Astrocyte of the spinal cord (primary cell): ENCODE measurements around the gene ARHGAP36.

Source experiments
- DNase-seq: peaks from one replicate; pipeline ENCODE4 v3.0.0; 2011; ENCODE audit warnings: low read depth, low spot score
- H3K4me3 ChIP-seq: 2 replicates; pipeline ENCODE4 v1.5.1; 2011; ENCODE audit warnings: low read depth, mild to moderate bottlenecking, low read length, moderate library complexity
- CTCF ChIP-seq: IDR thresholded peaks from 2 replicates; pipeline ENCODE4 v1.5.1; 2012; ENCODE audit warnings: low read depth, mild to moderate bottlenecking, low read length, inconsistent platforms
- in situ Hi-C: cut with HindIII; loops from 2 replicates; pipeline ENCODE4 v1.10.0; 2017; ENCODE audit warnings: low sequenced_read_pairs

ARHGAP36 gene

GRCh38 chrX:131041667-131042066 lies 16.5 kb upstream of the ARHGAP36 start:
- DNase-seq: no peak
- H3K4me3 ChIP-seq: no peak overlapping the region
- TF ChIP-seq CTCF: no peak
- in situ Hi-C loops: no loop called here

- no peak overlapping the region for H3K4me3 ChIP-seq
- in situ Hi-C loops: no loop called here
- TF ChIP-seq CTCF: no peak
- DNase-seq: no peak
Observed at GRCh38 chrX:131045726-131046125, 12.4 kb upstream of the ARHGAP36 start.

GRCh38 chrX:131046596-131046995 lies 11.6 kb upstream of the ARHGAP36 start:
- TF ChIP-seq CTCF: no peak
- no peak for DNase-seq
- in situ Hi-C loops: no loop called here
- H3K4me3 ChIP-seq: no peak overlapping the region

GRCh38 chrX:131047180-131047579 lies 11.0 kb upstream of the ARHGAP36 start:
- in situ Hi-C loops: no loop called here
- TF ChIP-seq CTCF: no peak
- no peak overlapping the region for H3K4me3 ChIP-seq
- no peak for DNase-seq

GRCh38 chrX:131053076-131053475 lies 5.1 kb upstream of the ARHGAP36 start:
- no peak for DNase-seq
- H3K4me3 ChIP-seq: no peak overlapping the region
- in situ Hi-C loops: no loop called here
- no peak for TF ChIP-seq CTCF

GRCh38 chrX:131054906-131055305 lies 3.2 kb upstream of the ARHGAP36 start:
- no peak for TF ChIP-seq CTCF
- H3K4me3 ChIP-seq: no peak overlapping the region
- DNase-seq: no peak
- in situ Hi-C loops: no loop called here

- DNase-seq: no peak
- in situ Hi-C loops: no loop called here
- TF ChIP-seq CTCF: no peak
- no peak overlapping the region for H3K4me3 ChIP-seq
Observed at GRCh38 chrX:131057706-131058105, 440 bp upstream of the ARHGAP36 start.
